ENCODE measurements around the gene FANCE. TPM values are rescaled to one million over a fixed set of nuclear protein-coding genes. Genes with fewer than 3 reads are reported as not detected.

Gene FANCE
- total RNA-seq, 1 experiment from 2014 or later = 12.4 TPM

GRCh38 chr6:35469751-35470662, 17.9 kb downstream of the FANCE start:
- Histone ChIP-seq H3K4me1 (peaks cover 30% of the 10 kb centered on the region), H3K9me3 (no peaks in the 10 kb centered on the region), H3K36me3 (ENCODE audit: control insufficient read depth, insufficient read depth, low read length) (peaks cover 8% of the 10 kb centered on the region; the same call in 1 of the 2 replicates), H3K27me3 (replicated peaks; ENCODE audit: control insufficient read depth, insufficient read depth, low read length) (no peaks in the 10 kb centered on the region), H3K4me3 (ENCODE audit: low read depth, low read length) (peak overlapping the region; percentile 86)
- CTCF ChIA-PET = no interaction called here
- TSS peak; percentile 57 for BruUV-seq (replicated peaks)
- Mint-ChIP-seq H3K27me3 (ENCODE audit: insufficient read depth, unreplicated experiment) (no peaks in the 10 kb centered on the region), H3K36me3 (ENCODE audit: insufficient read depth, unreplicated experiment) (peaks cover 83% of the 10 kb centered on the region), H3K4me1 (ENCODE audit: low read depth, unreplicated experiment) (peaks cover 26% of the 10 kb centered on the region), H3K9me3 (ENCODE audit: unreplicated experiment) (no peaks in the 10 kb centered on the region), H3K27ac (ENCODE audit: unreplicated experiment) (peak overlapping the region; percentile 88), H3K4me3 (ENCODE audit: unreplicated experiment) (peak overlapping the region; percentile 86)
- no peak for TF ChIP-seq CTCF (IDR thresholded peaks at IDR 0.05; ENCODE audit: insufficient read depth in 1 of 2, low read depth in 1 of 2, low read length in 1 of 2, severe bottlenecking in 1 of 2, unreplicated experiment in 1 of 2)
- DNase-seq = no peak
- POLR2A ChIA-PET = interaction anchor here (0.7 kb wide), 1 partner anchor 677 kb away, joined by 3 read pairs; no protein-coding TSS in a partner anchor
- intact Hi-C loops (cut with micrococcal nuclease; ENCODE audit: unreplicated experiment) = no loop called here

- BruUV-seq (replicated peaks) = no TSS peak
- no peaks in the 10 kb centered on the region for H3K9me3 Mint-ChIP-seq (ENCODE audit: unreplicated experiment)
- CTCF ChIA-PET = interaction anchor here (0.6 kb wide), 1 partner anchor 264 kb away, joined by 4 read pairs; no protein-coding TSS in a partner anchor
- H3K4me3 ChIP-seq (ENCODE audit: low read depth, low read length) = no peak overlapping the region
- no peaks in the 10 kb centered on the region for H3K9me3 ChIP-seq
- H3K27me3 ChIP-seq (replicated peaks; ENCODE audit: control insufficient read depth, insufficient read depth, low read length) = no peaks in the 10 kb centered on the region
- peaks cover 90% of the 10 kb centered on the region for H3K36me3 Mint-ChIP-seq (ENCODE audit: insufficient read depth, unreplicated experiment)
- H3K27ac Mint-ChIP-seq (ENCODE audit: unreplicated experiment) = peak overlapping the region; percentile 88
- POLR2A ChIA-PET = interaction anchor here (0.7 to 1.7 kb wide), 4 partner anchors 11 to 677 kb away, joined by 3 to 5 read pairs (median 4); no protein-coding TSS in a partner anchor
- peaks cover 8% of the 10 kb centered on the region for H3K36me3 ChIP-seq (ENCODE audit: control insufficient read depth, insufficient read depth, low read length)
- H3K4me1 ChIP-seq = peaks cover 30% of the 10 kb centered on the region
- H3K4me3 Mint-ChIP-seq (ENCODE audit: unreplicated experiment) = peak overlapping the region; percentile 86
- TF ChIP-seq CTCF (IDR thresholded peaks at IDR 0.05; ENCODE audit: insufficient read depth in 1 of 2, low read depth in 1 of 2, low read length in 1 of 2, severe bottlenecking in 1 of 2, unreplicated experiment in 1 of 2) = no peak
- no peak for DNase-seq
- H3K27me3 Mint-ChIP-seq (ENCODE audit: insufficient read depth, unreplicated experiment) = no peaks in the 10 kb centered on the region
- peaks cover 26% of the 10 kb centered on the region for H3K4me1 Mint-ChIP-seq (ENCODE audit: low read depth, unreplicated experiment)
- intact Hi-C loops (cut with micrococcal nuclease; ENCODE audit: unreplicated experiment) = no loop called here
These were observed 18.6 kb downstream of the FANCE start for GRCh38 chr6:35470663-35471120.

DNA sequence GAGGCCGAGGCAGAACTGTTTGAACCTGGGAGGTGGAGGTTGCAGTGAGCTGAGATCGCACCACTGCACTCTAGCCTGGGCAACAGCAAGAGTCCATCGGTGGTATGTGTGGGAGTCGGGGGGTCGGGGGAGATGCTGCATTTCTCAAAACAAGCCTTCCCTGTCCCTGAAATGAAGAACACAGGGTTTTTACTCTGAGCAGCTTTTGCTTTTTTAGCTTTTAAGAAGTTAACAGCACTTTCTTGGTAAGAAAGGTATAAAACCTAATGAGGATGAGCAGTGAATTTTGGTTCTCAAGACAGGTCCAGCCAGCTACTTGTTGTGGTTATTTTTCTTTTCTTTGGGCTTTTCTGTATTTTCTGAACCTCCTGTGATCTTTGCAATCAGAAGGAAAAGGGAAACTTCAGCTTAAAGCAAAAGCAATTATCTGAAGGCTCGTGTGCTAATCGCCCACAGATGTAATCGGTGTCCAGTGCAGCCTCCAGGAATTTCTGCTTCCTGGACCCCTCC, 19.8 kb downstream of the FANCE start:
- CTCF ChIA-PET = no interaction called here
- intact Hi-C loops (cut with micrococcal nuclease; ENCODE audit: unreplicated experiment) = no loop called here
- no peaks in the 10 kb centered on the region for H3K27me3 Mint-ChIP-seq (ENCODE audit: insufficient read depth, unreplicated experiment)

More for the DNA sequence above, 19.8 kb downstream of the FANCE start:
- no peak for TF ChIP-seq CTCF (IDR thresholded peaks at IDR 0.05; ENCODE audit: insufficient read depth in 1 of 2, low read depth in 1 of 2, low read length in 1 of 2, severe bottlenecking in 1 of 2, unreplicated experiment in 1 of 2)
- Histone ChIP-seq H3K4me3 (ENCODE audit: low read depth, low read length) (no peak overlapping the region), H3K4me1 (peaks cover 30% of the 10 kb centered on the region), H3K36me3 (ENCODE audit: control insufficient read depth, insufficient read depth, low read length) (peaks cover 8% of the 10 kb centered on the region), H3K9me3 (no peaks in the 10 kb centered on the region), H3K27me3 (replicated peaks; ENCODE audit: control insufficient read depth, insufficient read depth, low read length) (no peaks in the 10 kb centered on the region)
- peak overlapping the region; percentile 35 for H3K27ac Mint-ChIP-seq (ENCODE audit: unreplicated experiment)
- POLR2A ChIA-PET = interaction anchor here (1.0 to 3.4 kb wide), 4 partner anchors 10 to 117 kb away, joined by 3 to 18 read pairs (median 5); partner anchors contain the start of gene TEAD3
- peak overlapping the region; percentile 86 for H3K4me3 Mint-ChIP-seq (ENCODE audit: unreplicated experiment)
- no TSS peak for BruUV-seq (replicated peaks)
- DNase-seq = no peak
- peaks cover 26% of the 10 kb centered on the region for H3K4me1 Mint-ChIP-seq (ENCODE audit: low read depth, unreplicated experiment)
- H3K9me3 Mint-ChIP-seq (ENCODE audit: unreplicated experiment) = no peaks in the 10 kb centered on the region
- peaks cover 100% of the 10 kb centered on the region for H3K36me3 Mint-ChIP-seq (ENCODE audit: insufficient read depth, unreplicated experiment)

Data from Caco-2 (cell line).